GM12865 (cell line): ENCODE measurements around the gene ABHD16A.

Source experiments
- DNase-seq: peaks from one replicate; pipeline ENCODE4 v3.0.0; 2010; ENCODE audit warnings: low read depth
- H3K4me3 ChIP-seq: 2 replicates; pipeline ENCODE4 v1.5.1; 2011; ENCODE audit warnings: mild to moderate bottlenecking, low read depth, low read length, control low read depth
- CTCF ChIP-seq: IDR thresholded peaks from 2 replicates; pipeline ENCODE4 v1.5.1; 2011; ENCODE audit warnings: low read length, control low read depth, low read depth, inconsistent platforms; ENCODE audit not compliant: insufficient read depth; ENCODE audit errors: missing control alignments

The ABHD16A gene

GRCh38 chr6:31725502-31726350 is 22.6 kb upstream of the ABHD16A start:
- TF ChIP-seq CTCF: no peak
- H3K4me3 ChIP-seq: no peak overlapping the region
- no peak for DNase-seq

GRCh38 chr6:31723980-31724691 is 21.0 kb upstream of the ABHD16A start:
- no peak overlapping the region for H3K4me3 ChIP-seq
- TF ChIP-seq CTCF: no peak
- no peak for DNase-seq

GRCh38 chr6:31723245-31723979 is 20.3 kb upstream of the ABHD16A start, which contains the start of gene MPIG6B:
MPIG6B (plus strand) TSS chr6:31723373; CDS start chr6:31723384, 11 bp downstream.
- no peak for TF ChIP-seq CTCF
- DNase-seq: no peak
- no peak within 1 kb of the TSS for H3K4me3 ChIP-seq

- TF ChIP-seq CTCF: no peak
- no peak overlapping the region for H3K4me3 ChIP-seq
- no peak for DNase-seq
Observed at GRCh38 chr6:31722173-31722572, 19.0 kb upstream of the ABHD16A start.

- no peak for TF ChIP-seq CTCF
- no peak within 1 kb of the TSS for H3K4me3 ChIP-seq
Observed at GRCh38 chr6:31721351-31722020, 18.4 kb upstream of the ABHD16A start, which contains the start of gene LY6G6C. LY6G6C (minus strand) TSS chr6:31721746; CDS start chr6:31721679, 67 bp downstream.

GRCh38 chr6:31720196-31720770 is 17.2 kb upstream of the ABHD16A start:
- H3K4me3 ChIP-seq: no peak overlapping the region

More at GRCh38 chr6:31721351-31722020, 18.4 kb upstream of the ABHD16A start, which contains the start of gene LY6G6C:
- no peak for DNase-seq

More at GRCh38 chr6:31720196-31720770, 17.2 kb upstream of the ABHD16A start:
- no peak for DNase-seq
- no peak for TF ChIP-seq CTCF
